GM19463 (cell line): ENCODE results near the gene ADSS2.

Experiments
- ATAC-seq: cut with Tn5 transposase; IDR thresholded peaks from one replicate; pipeline ENCODE4 v1.9.1; 2021; ENCODE audit warnings: mild to moderate bottlenecking, moderate library complexity; ENCODE audit not compliant: unreplicated experiment

ADSS2 gene

GRCh38 chr1:244447024-244447423 is 4.7 kb downstream of the ADSS2 start:
- no peak for ATAC-seq

- no peak for ATAC-seq
These were observed 6.2 kb downstream of the ADSS2 start for GRCh38 chr1:244445320-244446181.

GRCh38 chr1:244444854-244445253 is 6.9 kb downstream of the ADSS2 start:
- ATAC-seq, result no peak

- no peak for ATAC-seq
These were observed 8.9 kb downstream of the ADSS2 start for GRCh38 chr1:244442850-244443249.

GRCh38 chr1:244439391-244440032 is 12.2 kb downstream of the ADSS2 start:
- no peak for ATAC-seq

- no peak for ATAC-seq
These were observed 14.6 kb downstream of the ADSS2 start for GRCh38 chr1:244437086-244437468.

GRCh38 chr1:244436336-244437085 is 15.2 kb downstream of the ADSS2 start:
- no peak for ATAC-seq

GRCh38 chr1:244435562-244436205 is 16.0 kb downstream of the ADSS2 start:
- no peak for ATAC-seq

GRCh38 chr1:244431166-244431565 is 20.5 kb downstream of the ADSS2 start:
- no peak for ATAC-seq

- no peak for ATAC-seq
These were observed 21.9 kb downstream of the ADSS2 start for GRCh38 chr1:244429818-244430217.

GRCh38 chr1:244427647-244428046 is 24.1 kb downstream of the ADSS2 start:
- no peak for ATAC-seq

GRCh38 chr1:244424649-244425334 is 26.9 kb downstream of the ADSS2 start:
- ATAC-seq, result no peak

GRCh38 chr1:244422174-244422573 is 29.5 kb downstream of the ADSS2 start:
- no peak for ATAC-seq

- ATAC-seq, result no peak
These were observed 32.7 kb downstream of the ADSS2 start for GRCh38 chr1:244419024-244419423.

GRCh38 chr1:244414543-244414942 is 37.2 kb downstream of the ADSS2 start:
- no peak for ATAC-seq

GRCh38 chr1:244413736-244414135 is 38.0 kb downstream of the ADSS2 start:
- ATAC-seq, result no peak

- no peak for ATAC-seq
These were observed 39.5 kb downstream of the ADSS2 start for GRCh38 chr1:244412176-244412575.

- peak; percentile 78 for ATAC-seq
These were observed 42.0 kb downstream of the ADSS2 start for GRCh38 chr1:244409701-244410100.

GRCh38 chr1:244406337-244406736 is 45.4 kb downstream of the ADSS2 start:
- ATAC-seq, result peak; percentile 83

- ATAC-seq, result no peak
These were observed 45.9 kb downstream of the ADSS2 start for GRCh38 chr1:244405856-244406255.

- ATAC-seq, result no peak
These were observed 48.3 kb downstream of the ADSS2 start for GRCh38 chr1:244403431-244403830.
